AML-193 (cell line): ENCODE results near the gene MUSTN1.

Experiments used
- DNase-seq, 2 experiments: peaks; one replicate each; lab custom pipeline; 2025; lab: John Stamatoyannopoulos, UW

Gene MUSTN1

GRCh38 chr3:52831500-52832301 is 3.1 kb downstream of the MUSTN1 start:
- no peak for DNase-seq

GRCh38 chr3:52830535-52831258 is 4.1 kb downstream of the MUSTN1 start, which contains the start of gene ITIH4:
Gene ITIH4, minus strand, starts transcription at chr3:52830672. Its CDS starts 30 bp downstream, at chr3:52830642.
- DNase-seq: no peak

- no peak for DNase-seq
Observed at GRCh38 chr3:52829906-52830463, 4.8 kb downstream of the MUSTN1 start.

GRCh38 chr3:52829482-52829881 is 5.3 kb downstream of the MUSTN1 start:
- DNase-seq: no peak

GRCh38 chr3:52827866-52828376 is 6.9 kb downstream of the MUSTN1 start:
- no peak for DNase-seq

- DNase-seq: no peak
Observed at GRCh38 chr3:52827441-52827840, 7.4 kb downstream of the MUSTN1 start.

GRCh38 chr3:52824037-52824436 is 10.8 kb downstream of the MUSTN1 start:
- no peak for DNase-seq

GRCh38 chr3:52822363-52822762 is 12.5 kb downstream of the MUSTN1 start:
- DNase-seq: no peak

GRCh38 chr3:52820736-52821135 is 14.1 kb downstream of the MUSTN1 start:
- no peak for DNase-seq

- DNase-seq: no peak
Observed at GRCh38 chr3:52819936-52820335, 14.9 kb downstream of the MUSTN1 start.

- DNase-seq: no peak
Observed at GRCh38 chr3:52817860-52818259, 17.0 kb downstream of the MUSTN1 start.

- DNase-seq: no peak
Observed at GRCh38 chr3:52817221-52817620, 17.6 kb downstream of the MUSTN1 start.

- DNase-seq: no peak
Observed at GRCh38 chr3:52816654-52817053, 18.2 kb downstream of the MUSTN1 start.

- DNase-seq: no peak
Observed at GRCh38 chr3:52816199-52816598, 18.6 kb downstream of the MUSTN1 start.

GRCh38 chr3:52813810-52814209 is 21.0 kb downstream of the MUSTN1 start:
- no peak for DNase-seq

- no peak for DNase-seq
Observed at GRCh38 chr3:52811452-52812011, 23.3 kb downstream of the MUSTN1 start.

GRCh38 chr3:52810923-52811322 is 23.9 kb downstream of the MUSTN1 start:
- DNase-seq: no peak

GRCh38 chr3:52809662-52810377 is 25.0 kb downstream of the MUSTN1 start:
- DNase-seq: no peak

- no peak for DNase-seq
Observed at GRCh38 chr3:52809149-52809548, 25.7 kb downstream of the MUSTN1 start.

GRCh38 chr3:52805270-52806039 is 29.4 kb downstream of the MUSTN1 start:
- DNase-seq: no peak

- DNase-seq: no peak
Observed at GRCh38 chr3:52801839-52802238, 33.0 kb downstream of the MUSTN1 start.
